HUES6 (cell line): ENCODE data around the gene RUNX1.

ENCODE experiments used
- H3K27ac ChIP-seq: 2 replicates; pipeline ENCODE4 v1.7.0; 2013; ENCODE audit warnings: low read depth, mild to moderate bottlenecking, low read length, inconsistent platforms
- H3K27me3 ChIP-seq: 2 replicates; pipeline ENCODE4 v1.6.1; 2013; ENCODE audit warnings: low read length; ENCODE audit not compliant: control insufficient read depth, insufficient read depth
- H3K36me3 ChIP-seq: 2 replicates; pipeline ENCODE4 v1.6.1; 2013; ENCODE audit warnings: low read length; ENCODE audit not compliant: control insufficient read depth, insufficient read depth
- H3K4me1 ChIP-seq: 2 replicates; pipeline ENCODE4 v1.6.1; 2013; ENCODE audit warnings: low read length; ENCODE audit not compliant: control insufficient read depth, insufficient read depth
- H3K4me3 ChIP-seq: 2 replicates; pipeline ENCODE4 v1.5.1; 2013; ENCODE audit warnings: low read depth, low read length
- H3K9ac ChIP-seq: one replicate; pipeline ENCODE4 v1.6.1; 2013; ENCODE audit warnings: mild to moderate bottlenecking, low read length
- H3K9me3 ChIP-seq: 2 replicates; pipeline ENCODE4 v1.6.1; 2013; ENCODE audit warnings: low read depth, low read length; ENCODE audit not compliant: control insufficient read depth, insufficient read depth

The RUNX1 gene

GRCh38 chr21:34791776-34792503 is 257.2 kb downstream of the RUNX1 start:
- Histone ChIP-seq H3K9me3 (no peaks in the 10 kb centered on the region), H3K9ac (no peak overlapping the region), H3K4me3 (no peak overlapping the region), H3K36me3 (no peaks in the 10 kb centered on the region), H3K4me1 (peaks cover 12% of the 10 kb centered on the region), H3K27me3 (no peaks in the 10 kb centered on the region), H3K27ac (no peak overlapping the region)

DNA sequence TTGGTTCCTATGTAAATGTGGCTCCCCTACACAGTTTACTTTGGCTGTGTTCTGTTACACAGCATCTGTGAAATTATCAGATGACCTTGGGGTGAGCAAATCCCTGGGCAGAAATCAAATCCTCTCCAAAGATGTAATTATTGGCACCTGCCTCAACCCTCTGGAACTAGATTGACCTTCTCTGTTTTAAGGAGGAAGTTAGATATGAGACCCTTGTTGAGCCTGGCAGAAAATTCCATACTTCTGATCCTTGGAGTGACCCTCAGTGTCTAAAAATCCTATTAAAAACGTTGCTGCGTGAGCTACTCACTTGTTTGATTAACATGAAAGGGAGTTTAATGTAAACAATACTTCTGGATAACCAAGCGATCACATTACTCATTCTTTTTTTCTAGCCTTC is 258.3 kb downstream of the RUNX1 start:
- Histone ChIP-seq H3K27me3 (no peaks in the 10 kb centered on the region), H3K9me3 (no peaks in the 10 kb centered on the region), H3K4me3 (no peak overlapping the region), H3K9ac (no peak overlapping the region), H3K27ac (no peak overlapping the region), H3K4me1 (peaks cover 3% of the 10 kb centered on the region), H3K36me3 (no peaks in the 10 kb centered on the region)

- H3K27me3 ChIP-seq = no peaks in the 10 kb centered on the region
- no peak overlapping the region for H3K27ac ChIP-seq
- no peak overlapping the region for H3K4me3 ChIP-seq
- H3K9ac ChIP-seq = no peak overlapping the region
- H3K9me3 ChIP-seq = no peaks in the 10 kb centered on the region
- H3K36me3 ChIP-seq = no peaks in the 10 kb centered on the region
- H3K4me1 ChIP-seq = peaks cover 3% of the 10 kb centered on the region
Measured at GRCh38 chr21:34790341-34790740, 258.8 kb downstream of the RUNX1 start.

DNA sequence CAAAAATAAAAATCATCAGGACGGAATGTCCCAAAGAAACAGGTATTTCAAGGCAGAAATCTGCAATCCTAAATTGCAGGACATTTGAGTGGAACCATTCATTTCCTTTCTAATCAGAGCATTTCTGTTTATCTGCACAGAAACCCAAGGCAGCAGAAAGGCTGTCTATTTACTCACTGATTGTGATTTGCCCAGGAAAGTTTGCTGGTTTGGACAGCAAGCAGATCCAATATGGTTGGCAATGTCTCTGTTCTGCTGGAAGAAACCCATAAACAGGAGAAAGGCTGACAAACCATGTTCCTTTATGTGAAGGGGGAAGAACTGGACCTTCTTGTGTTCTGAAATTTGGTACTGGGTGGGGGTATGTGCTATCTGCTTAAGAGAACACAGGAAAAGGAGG is 260.2 kb downstream of the RUNX1 start:
- no peak overlapping the region for H3K27ac ChIP-seq
- H3K9me3 ChIP-seq = no peaks in the 10 kb centered on the region
- H3K27me3 ChIP-seq = no peaks in the 10 kb centered on the region
- peaks cover 3% of the 10 kb centered on the region for H3K4me1 ChIP-seq
- H3K9ac ChIP-seq = no peak overlapping the region
- no peak overlapping the region for H3K4me3 ChIP-seq
- H3K36me3 ChIP-seq = no peaks in the 10 kb centered on the region

DNA sequence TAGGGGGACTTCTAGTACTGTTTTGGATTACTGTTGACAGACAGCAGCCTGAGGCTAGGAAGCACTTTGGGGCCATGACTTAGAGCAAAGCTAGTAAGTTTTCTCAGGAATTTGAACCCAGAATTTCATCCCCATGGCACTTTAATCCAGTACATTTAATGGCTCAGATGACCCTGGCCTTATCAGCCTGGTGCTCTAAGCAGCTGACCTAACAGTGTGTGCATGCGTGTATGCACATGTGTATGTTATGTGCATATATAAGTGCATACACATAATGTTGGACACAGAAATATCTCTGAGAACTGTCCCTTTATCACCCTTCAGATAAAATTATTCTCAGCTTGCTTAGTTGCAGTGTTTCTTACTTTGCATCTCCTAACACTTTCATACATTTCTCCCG is 265.3 kb downstream of the RUNX1 start:
- H3K4me1 ChIP-seq = peaks cover 3% of the 10 kb centered on the region
- no peaks in the 10 kb centered on the region for H3K36me3 ChIP-seq
- no peaks in the 10 kb centered on the region for H3K9me3 ChIP-seq

DNA sequence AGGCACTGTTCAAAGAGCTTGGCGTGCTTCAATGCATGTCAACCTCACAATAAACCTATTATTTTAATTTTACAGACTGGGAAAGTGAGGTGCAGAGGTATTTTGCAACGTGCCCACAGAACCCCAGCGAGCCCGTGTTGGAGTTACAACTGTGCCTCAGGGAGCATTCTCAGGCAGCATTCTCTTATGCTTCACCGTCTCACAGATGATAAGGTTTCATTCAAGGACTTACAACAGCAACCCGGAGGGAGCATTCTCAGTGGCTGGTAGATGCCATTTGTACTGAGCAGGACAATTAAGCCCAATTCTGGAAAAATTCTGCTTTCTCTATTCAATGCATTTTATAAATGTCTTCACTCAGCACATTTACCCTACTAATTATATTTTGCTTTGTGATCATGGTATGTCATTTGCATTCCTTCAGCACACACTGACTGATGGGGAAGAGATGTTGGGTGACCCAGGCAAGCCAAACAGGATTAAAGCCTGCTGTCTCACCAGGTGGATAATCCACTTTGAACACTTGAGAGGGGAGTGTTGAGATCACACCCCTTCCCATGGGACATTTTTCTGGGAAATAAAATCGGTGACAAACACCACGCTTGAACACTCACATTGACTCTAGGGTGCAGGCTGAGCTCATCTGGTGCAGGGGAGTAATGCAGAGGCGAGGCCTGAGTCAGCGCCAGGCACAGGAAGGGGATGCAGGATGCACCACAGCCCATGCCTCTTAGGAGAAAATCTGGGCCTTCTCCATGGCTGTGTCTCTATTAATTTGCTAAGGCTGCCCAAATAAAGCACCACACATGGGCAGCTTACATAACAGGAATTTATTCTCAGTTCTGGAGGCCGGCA is 266.4 kb downstream of the RUNX1 start:
- Histone ChIP-seq H3K4me1 (peaks cover 3% of the 10 kb centered on the region), H3K4me3 (no peak overlapping the region), H3K9ac (no peak overlapping the region), H3K36me3 (no peaks in the 10 kb centered on the region), H3K27me3 (no peaks in the 10 kb centered on the region), H3K9me3 (no peaks in the 10 kb centered on the region), H3K27ac (no peak overlapping the region)

More for the DNA sequence above, 265.3 kb downstream of the RUNX1 start:
- Histone ChIP-seq H3K27me3 (no peaks in the 10 kb centered on the region), H3K27ac (no peak overlapping the region), H3K4me3 (no peak overlapping the region), H3K9ac (no peak overlapping the region)

DNA sequence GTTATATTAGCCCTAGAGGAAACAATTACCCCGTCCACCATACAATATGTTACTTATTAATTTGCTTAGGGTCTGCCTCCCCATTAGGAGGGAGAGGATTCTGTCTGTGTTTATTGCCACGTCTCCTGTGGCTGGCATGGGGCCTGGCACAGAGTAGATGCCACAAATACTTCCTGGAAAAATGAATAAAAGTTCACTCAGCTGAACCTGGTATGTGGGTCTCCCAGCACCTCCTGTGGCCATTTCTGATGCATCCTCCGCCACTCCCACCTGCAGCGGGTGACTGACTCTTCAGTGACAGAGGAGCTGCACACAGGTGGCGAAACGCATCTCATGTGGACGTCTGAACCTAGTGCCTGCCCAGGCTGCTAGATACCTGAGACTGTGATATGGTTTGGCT is 267.6 kb downstream of the RUNX1 start:
- H3K4me3 ChIP-seq = no peak overlapping the region
- H3K9me3 ChIP-seq = no peaks in the 10 kb centered on the region
- H3K36me3 ChIP-seq = no peaks in the 10 kb centered on the region
- no peak overlapping the region for H3K27ac ChIP-seq
- H3K4me1 ChIP-seq = no peaks in the 10 kb centered on the region
- no peaks in the 10 kb centered on the region for H3K27me3 ChIP-seq
- H3K9ac ChIP-seq = no peak overlapping the region

GRCh38 chr21:34779860-34780259 is 269.2 kb downstream of the RUNX1 start:
- H3K9me3 ChIP-seq = no peaks in the 10 kb centered on the region

GRCh38 chr21:34775793-34776192 is 273.3 kb downstream of the RUNX1 start:
- no peaks in the 10 kb centered on the region for H3K4me1 ChIP-seq
- H3K36me3 ChIP-seq = no peaks in the 10 kb centered on the region
- H3K9me3 ChIP-seq = no peaks in the 10 kb centered on the region
- H3K27me3 ChIP-seq = no peaks in the 10 kb centered on the region
- H3K9ac ChIP-seq = no peak overlapping the region
- H3K4me3 ChIP-seq = no peak overlapping the region
- no peak overlapping the region for H3K27ac ChIP-seq

More at GRCh38 chr21:34779860-34780259, 269.2 kb downstream of the RUNX1 start:
- H3K27me3 ChIP-seq = no peaks in the 10 kb centered on the region
- H3K9ac ChIP-seq = no peak overlapping the region
- H3K4me3 ChIP-seq = no peak overlapping the region
- H3K27ac ChIP-seq = no peak overlapping the region
- no peaks in the 10 kb centered on the region for H3K36me3 ChIP-seq
- no peaks in the 10 kb centered on the region for H3K4me1 ChIP-seq

DNA sequence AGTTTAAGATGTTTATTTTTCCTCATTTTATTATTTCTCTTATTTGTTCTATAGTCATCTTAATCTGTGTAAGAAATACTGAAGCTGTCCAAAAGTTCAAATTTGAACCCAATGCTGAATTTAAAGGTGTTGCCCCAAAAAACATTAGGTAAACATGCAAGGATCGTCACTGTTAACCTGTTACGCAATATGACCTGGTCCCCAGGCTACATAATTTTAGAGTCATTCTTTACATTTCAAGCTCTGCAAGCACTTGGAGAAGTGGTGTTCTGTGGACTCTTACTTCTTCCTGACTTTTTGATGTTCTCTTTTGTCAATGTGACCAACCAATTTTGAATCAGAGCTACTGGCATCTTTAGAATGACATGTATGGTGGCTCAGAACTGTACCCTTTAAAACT is 274.4 kb downstream of the RUNX1 start:
- Histone ChIP-seq H3K9ac (no peak overlapping the region), H3K36me3 (no peaks in the 10 kb centered on the region), H3K27ac (no peak overlapping the region), H3K4me1 (no peaks in the 10 kb centered on the region), H3K4me3 (no peak overlapping the region), H3K27me3 (no peaks in the 10 kb centered on the region), H3K9me3 (no peaks in the 10 kb centered on the region)

DNA sequence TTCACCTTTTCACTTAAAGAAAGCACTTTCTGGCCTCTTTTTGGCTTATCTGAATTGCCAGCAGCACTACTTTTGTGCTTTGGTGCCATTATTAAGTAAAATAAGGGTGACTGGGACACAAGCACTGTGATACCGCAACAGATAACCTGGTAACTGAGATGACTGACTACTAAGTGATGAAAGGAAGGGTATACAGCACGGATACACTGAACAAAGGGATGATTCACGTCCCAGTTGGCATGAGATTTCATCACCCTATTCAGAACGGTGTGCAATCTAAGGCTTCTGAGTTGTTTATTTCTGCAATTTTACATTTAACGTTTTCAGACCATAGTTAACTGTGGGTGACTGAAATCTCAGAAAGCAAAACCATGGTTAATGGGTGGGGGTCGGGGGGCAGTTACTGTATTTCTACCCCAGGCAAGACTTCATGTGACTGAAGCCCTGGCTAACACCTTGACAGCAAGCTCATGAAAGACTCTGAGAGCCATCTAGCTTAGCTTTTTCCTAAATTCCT is 277.5 kb downstream of the RUNX1 start:
- no peaks in the 10 kb centered on the region for H3K27me3 ChIP-seq
- no peak overlapping the region for H3K9ac ChIP-seq
- no peaks in the 10 kb centered on the region for H3K4me1 ChIP-seq
- H3K27ac ChIP-seq = no peak overlapping the region
- H3K9me3 ChIP-seq = no peaks in the 10 kb centered on the region
- no peaks in the 10 kb centered on the region for H3K36me3 ChIP-seq
- H3K4me3 ChIP-seq = no peak overlapping the region
